Heart left ventricle (tissue), 16 donors: Measurements from ENCODE around the gene OGDHL. TPM values are rescaled to one million over a fixed set of nuclear protein-coding genes. Genes with fewer than 3 reads are reported as not detected.

Experiments
- ATAC-seq, 4 donors: fragments of 200-7000 bp; cut with Tn5 transposase; one replicate each; pipeline ENCODE4 v1.9.1; 2020 to 2022; ENCODE audit warnings: moderate library complexity in 4 of 4, mild to moderate bottlenecking in 3 of 4, moderate number of reproducible peaks in 1 of 4
- DNase-seq, 5 donors: peaks; one replicate each; pipeline ENCODE4 v3.0.0-alpha.2; 2020
- H3K27ac ChIP-seq, 12 donors: fragments of 200-600 bp; sonication (generic) in 4 of 12; one replicate each; pipeline versions ENCODE4 v1.5.0 to v1.8.0; 2016 to 2022; ENCODE audit warnings: mild to moderate bottlenecking in 2 of 12
- H3K27me3 ChIP-seq, 9 donors: fragments of 200-600 bp; sonication (generic) in 2 of 9; one replicate each; pipeline versions ENCODE4 v1.5.1 to v1.8.0; 2016 to 2022; ENCODE audit warnings: mild to moderate bottlenecking in 3 of 9
- H3K36me3 ChIP-seq, 9 donors: fragments of 200-600 bp; sonication (generic) in 2 of 9; one replicate each; pipeline versions ENCODE4 v1.5.0 to v1.8.0; 2018 to 2022; ENCODE audit warnings: mild to moderate bottlenecking in 2 of 9
- H3K4me1 ChIP-seq, 12 donors: fragments of 200-600 bp; sonication (generic) in 4 of 12; one replicate each; pipeline versions ENCODE4 v1.5.0 to v1.8.0; 2016 to 2022; ENCODE audit warnings: mild to moderate bottlenecking in 3 of 12
- H3K4me3 ChIP-seq, 12 donors: fragments of 200-600 bp; sonication (generic) in 4 of 12; one replicate each; pipeline versions ENCODE4 v1.5.0 to v1.8.0; 2017 to 2022; ENCODE audit warnings: mild to moderate bottlenecking in 9 of 12, moderate library complexity in 4 of 12
- H3K9me3 ChIP-seq, 12 donors: fragments of 200-600 bp; sonication (generic) in 4 of 12; one replicate each; pipeline versions ENCODE4 v1.5.0 to v1.8.0; 2016 to 2022; ENCODE audit warnings: mild to moderate bottlenecking in 1 of 12
- POLR2A ChIP-seq, 2 donors: fragments of 450-650 bp; IDR thresholded peaks; one replicate each; pipeline ENCODE4 v1.6.1; 2017; ENCODE audit warnings: antibody characterized with exemption in 2 of 2, mild to moderate bottlenecking in 2 of 2, moderate library complexity in 2 of 2
- WGBS, 4 donors: extraction: QIAGEN DNeasy Blood & Tissue Kit in 2 of 4; methylation state at CpG; one replicate each; pipeline versions ENCODE4 v1.1.5 to v1.1.7; 2013 to 2018; 5-methylcytosine and 5-hydroxymethylcytosine counted together
- intact Hi-C, 10 donors: fragments of 100-400 bp; cut with DNase I; formaldehyde crosslinking; loops; one replicate each; pipeline versions ENCODE4 v1.11.1 to v1.14.2; 2022
- polyA plus RNA-seq, 2 donors: library from polyadenylated mRNA; stranded (reverse); fragments of 200-250 nt; gene quantifications; one replicate each; pipeline ENCODE4 v1.2.3, GENCODE V29; 2013
- total RNA-seq, 9 donors: library from RNA; depleted of rRNA in 2 of 9; stranded (reverse); fragments of >200 nt in 2 of 9; fragmentation: NEBNext Ultra II Directional in 3 of 9; extraction: Animal tissue kit (Norgen Biotek cat#: 25700) in 3 of 9; gene quantifications; one replicate each; pipeline versions ENCODE4 v1.1.0 to v1.2.4, GENCODE V29; 2016 to 2023
- TF ChIP-seq, protein P1 (sequence below), 12 donors: fragments of 200-600 bp; sonication (generic) in 4 of 12; IDR thresholded peaks; one replicate each; pipeline versions ENCODE4 v1.5.0 to v1.8.0; 2018 to 2022; ENCODE audit warnings: antibody characterized with exemption in 12 of 12, mild to moderate bottlenecking in 5 of 12
- donor health status: ischemic (EF 13 %, LVEDD 7.1; RV severe dilation, severe dysfunction).
- donor health status: healthy with polysubstance abuse.
- donor health status: DM: no; HTN: yes; CAD: no.
- donor health status: DM: no; HTN: no; CAD: no.
- donor health status: ischemic (EF 25% LVEDD 6.9; RV normal size, moderate dysfunction).
- donor health status: ischemic (EF 25% LVEDD 5.7; RV mildly dilated, moderate dysfunction).
- donor health status: healthy.
- donor health status: DM: yes; HTN: yes; CAD: no.
- donor health status: ischemic (EF 35%, LVEDD 5.7; RV mildly dilated, moderate dysfunction).
- donor health status: nonischemic (EF 11% LVEDD 7.7; RV severe dilation, severe dysfunction).
- donor health status: DM: yes; HTN: yes; CAD: no.
- donor health status: PGD.
- donor health status: ischemic (EF 29% LVEDD 5.4; RV normal size, mild dysfunction).
- donor health status: nonischemic (EF 23%, LVEDD 6.1; RV moderate dilation, normal function).

Gene OGDHL
- total and polyA plus RNA-seq, 11 donors: 0.18 to 11.3 (median 1.5) TPM

GRCh38 chr10:49768731-49769130 is 6.6 kb upstream of the OGDHL start:
- DNase-seq (no peak), ATAC-seq (no peak)
- Histone ChIP-seq H3K9me3 (peaks cover 0 to 9% (median 0%) of the 10 kb centered on the region in 12 donors), H3K4me1 (peaks cover 0 to 6% (median 0%) of the 10 kb centered on the region in 12 donors), H3K4me3 (peak overlapping the region in 1 of 12 donors; percentile 13), H3K27ac (no peak overlapping the region), H3K27me3 (peaks cover 13 to 86% (median 36%) of the 10 kb centered on the region in 9 donors), H3K36me3 (no peaks in the 10 kb centered on the region)
- no peak for TF ChIP-seq POLR2A (IDR thresholded peaks at IDR 0.05)
- TF ChIP-seq, protein P1, sequence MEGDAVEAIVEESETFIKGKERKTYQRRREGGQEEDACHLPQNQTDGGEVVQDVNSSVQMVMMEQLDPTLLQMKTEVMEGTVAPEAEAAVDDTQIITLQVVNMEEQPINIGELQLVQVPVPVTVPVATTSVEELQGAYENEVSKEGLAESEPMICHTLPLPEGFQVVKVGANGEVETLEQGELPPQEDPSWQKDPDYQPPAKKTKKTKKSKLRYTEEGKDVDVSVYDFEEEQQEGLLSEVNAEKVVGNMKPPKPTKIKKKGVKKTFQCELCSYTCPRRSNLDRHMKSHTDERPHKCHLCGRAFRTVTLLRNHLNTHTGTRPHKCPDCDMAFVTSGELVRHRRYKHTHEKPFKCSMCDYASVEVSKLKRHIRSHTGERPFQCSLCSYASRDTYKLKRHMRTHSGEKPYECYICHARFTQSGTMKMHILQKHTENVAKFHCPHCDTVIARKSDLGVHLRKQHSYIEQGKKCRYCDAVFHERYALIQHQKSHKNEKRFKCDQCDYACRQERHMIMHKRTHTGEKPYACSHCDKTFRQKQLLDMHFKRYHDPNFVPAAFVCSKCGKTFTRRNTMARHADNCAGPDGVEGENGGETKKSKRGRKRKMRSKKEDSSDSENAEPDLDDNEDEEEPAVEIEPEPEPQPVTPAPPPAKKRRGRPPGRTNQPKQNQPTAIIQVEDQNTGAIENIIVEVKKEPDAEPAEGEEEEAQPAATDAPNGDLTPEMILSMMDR (IDR thresholded peaks at IDR 0.05): no peak
- WGBS, 4 donors: 4 to 30% (median 6%) methylated on average over 4 to 45 of the region's 45 CpGs
- intact Hi-C loops: no loop called here

DNA sequence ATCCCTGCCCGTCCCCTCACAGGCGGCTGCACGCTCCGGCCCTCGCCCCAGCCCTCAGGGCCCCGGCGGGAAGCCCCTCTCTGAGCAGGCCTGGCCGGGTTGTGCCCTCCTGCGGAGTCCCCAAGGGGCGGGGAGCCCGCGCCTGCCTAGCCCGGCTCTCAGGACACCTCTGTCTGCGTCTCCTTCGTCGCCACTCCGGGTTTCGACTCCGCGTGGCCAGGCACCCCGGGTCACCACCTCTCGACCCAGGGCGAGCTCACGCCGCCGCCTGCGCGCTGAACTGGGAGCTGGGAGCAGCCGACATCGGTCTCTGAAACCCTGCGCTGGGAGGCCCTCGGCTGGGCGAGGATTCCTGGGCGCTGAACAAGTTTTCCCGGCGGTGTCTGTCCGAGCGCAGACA is 6.2 kb upstream of the OGDHL start:
- WGBS, 4 donors: 3 to 11% (median 6%) methylated on average over 10 to 38 of the region's 38 CpGs
- Histone ChIP-seq H3K4me3 (peak overlapping the region in 1 of 12 donors; percentile 13), H3K27me3 (peaks cover 13 to 89% (median 40%) of the 10 kb centered on the region in 9 donors), H3K27ac (no peak overlapping the region), H3K36me3 (no peaks in the 10 kb centered on the region), H3K4me1 (peaks cover 0 to 6% (median 0%) of the 10 kb centered on the region in 12 donors), H3K9me3 (peaks cover 0 to 9% (median 0%) of the 10 kb centered on the region in 12 donors)
- intact Hi-C loops: no loop called here
- ATAC-seq (no peak), DNase-seq (no peak)
- TF ChIP-seq POLR2A (IDR thresholded peaks at IDR 0.05): no peak
- TF ChIP-seq, protein P1 (IDR thresholded peaks at IDR 0.05): no peak

- Histone ChIP-seq H3K4me1 (peaks cover 0 to 6% (median 0%) of the 10 kb centered on the region in 12 donors), H3K27ac (no peak overlapping the region), H3K4me3 (no peak overlapping the region), H3K9me3 (peaks cover 0 to 9% (median 0%) of the 10 kb centered on the region in 12 donors), H3K27me3 (peaks cover 13 to 93% (median 39%) of the 10 kb centered on the region in 9 donors), H3K36me3 (no peaks in the 10 kb centered on the region)
- intact Hi-C loops: no loop called here
- TF ChIP-seq, protein P1 (IDR thresholded peaks at IDR 0.05): no peak
- no peak for TF ChIP-seq POLR2A (IDR thresholded peaks at IDR 0.05)
- no peak for ATAC-seq
- no peak for DNase-seq
- 37 to 59% (median 42%) methylated on average over 7 of the region's 7 CpGs for WGBS, 4 donors
Measured at GRCh38 chr10:49767752-49768151, 5.6 kb upstream of the OGDHL start.

DNA sequence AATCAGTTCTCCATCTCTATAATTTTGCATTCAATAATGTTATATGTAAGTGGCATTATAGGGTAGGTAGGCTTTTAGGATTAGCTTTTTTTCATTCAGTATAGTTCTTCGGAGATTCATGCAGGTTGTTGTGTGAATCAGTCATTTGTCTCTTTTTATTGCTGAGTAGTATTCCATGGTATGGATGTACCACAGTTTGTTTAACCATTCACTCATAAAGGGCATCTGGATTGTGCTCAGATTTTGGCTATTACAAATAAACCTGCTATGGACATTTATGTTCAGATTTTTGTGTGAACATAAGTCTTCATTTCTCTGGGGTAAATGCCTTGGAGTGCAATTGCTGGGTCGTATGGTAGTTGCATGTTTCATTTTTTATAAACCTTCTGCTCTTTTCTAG is 4.4 kb upstream of the OGDHL start:
- 75 to 82% (median 81%) methylated on average over 2 of the region's 2 CpGs for WGBS, 4 donors

More for the DNA sequence above, 4.4 kb upstream of the OGDHL start:
- DNase-seq (no peak), ATAC-seq (no peak)
- peaks cover 0 to 16% (median 0%) of the 10 kb centered on the region in 12 donors for H3K4me1 ChIP-seq
- no peak for TF ChIP-seq POLR2A (IDR thresholded peaks at IDR 0.05)
- TF ChIP-seq, protein P1 (IDR thresholded peaks at IDR 0.05): no peak
- intact Hi-C loops: no loop called here
- H3K27me3 ChIP-seq: peaks cover 13 to 89% (median 39%) of the 10 kb centered on the region in 9 donors
- H3K27ac ChIP-seq: no peak overlapping the region
- no peaks in the 10 kb centered on the region for H3K36me3 ChIP-seq
- H3K4me3 ChIP-seq: no peak overlapping the region
- peaks cover 0 to 9% (median 0%) of the 10 kb centered on the region in 12 donors for H3K9me3 ChIP-seq
